ENCODE results near the gene RAB33B. TPM values are rescaled to one million over a fixed set of nuclear protein-coding genes. Genes with fewer than 3 reads are reported as not detected.

Gene RAB33B
- total and polyA plus RNA-seq, 10 of the 15 experiments (the other 5 are each of a cell fraction or from before 2014, with no cell fraction given): 3.2 to 10.7 (median 7.5) TPM

DNA sequence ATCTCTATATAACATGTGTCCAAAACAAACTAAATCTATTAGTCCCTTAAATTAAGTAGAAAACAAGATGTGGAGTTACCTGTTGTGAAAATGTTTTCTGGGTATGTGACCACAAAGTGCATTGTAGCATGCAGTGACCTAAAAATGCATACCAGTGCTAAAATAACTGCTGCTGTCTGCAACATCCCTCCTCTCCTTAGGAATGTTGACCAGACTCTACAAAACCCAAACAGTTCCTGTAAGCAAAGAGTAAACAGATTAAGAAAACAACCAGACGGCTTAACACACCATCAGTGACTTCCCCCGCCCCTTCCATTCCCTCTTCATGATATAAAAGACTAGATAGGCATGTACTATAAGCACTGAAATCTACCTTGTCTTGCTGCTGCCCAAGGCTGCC, 15.8 kb upstream of the RAB33B start:
- H3K27me3 ChIP-seq (replicated peaks in 1 of 2; ENCODE audit: control insufficient read depth in 2 of 2, insufficient read depth in 2 of 2, low read length in 1 of 2): no peaks in the 10 kb centered on the region
- no peak for DNase-seq (ENCODE audit: low read depth, low spot score)
- ChIA-PET RAD21 (ENCODE audit: unreplicated experiment) (interaction anchor here (0.6 kb wide), 1 partner anchor 26 kb away, joined by 3 read pairs; no protein-coding TSS in a partner anchor), SMC1A (ENCODE audit: uncharacterized antibody, unreplicated experiment) (interaction anchor here (1.1 kb wide), 1 partner anchor 18 kb away, joined by 3 read pairs; no protein-coding TSS in a partner anchor), POLR2A (no interaction called here), CTCF (no interaction called here)
- in situ Hi-C loops (cut with MboI): no loop called here
- 77% methylated on average over 2 of the region's 2 CpGs for WGBS (ENCODE audit: insufficient coverage, insufficient replicate concordance, low lambda C conversion rate, missing lambda C conversion rate)
- H2AFZ ChIP-seq (ENCODE audit: control insufficient read depth, low read depth, low read length): no peak overlapping the region
- peaks cover 19% of the 10 kb centered on the region for H3K9me3 ChIP-seq (replicated peaks; ENCODE audit: control insufficient read depth, insufficient read depth, low read length)
- no peak overlapping the region for H3K27ac ChIP-seq (ENCODE audit: control insufficient read depth, insufficient read depth)
- H3K9ac ChIP-seq (ENCODE audit: control insufficient read depth, insufficient read depth, low read length): no peak overlapping the region
- FAIRE-seq: no peak
- no peaks in the 10 kb centered on the region for H3K79me2 ChIP-seq (ENCODE audit: control insufficient read depth, insufficient read depth, low read length)
- no peaks in the 10 kb centered on the region for H3K36me3 ChIP-seq (ENCODE audit: control insufficient read depth in 2 of 2, insufficient read depth in 2 of 2, low read length in 1 of 2)
- H4K20me1 ChIP-seq (ENCODE audit: control insufficient read depth, insufficient read depth): no peaks in the 10 kb centered on the region
- no peaks in the 10 kb centered on the region for H3K4me1 ChIP-seq (ENCODE audit: control insufficient read depth, insufficient read depth, low read length)
- TF ChIP-seq, protein P1, sequence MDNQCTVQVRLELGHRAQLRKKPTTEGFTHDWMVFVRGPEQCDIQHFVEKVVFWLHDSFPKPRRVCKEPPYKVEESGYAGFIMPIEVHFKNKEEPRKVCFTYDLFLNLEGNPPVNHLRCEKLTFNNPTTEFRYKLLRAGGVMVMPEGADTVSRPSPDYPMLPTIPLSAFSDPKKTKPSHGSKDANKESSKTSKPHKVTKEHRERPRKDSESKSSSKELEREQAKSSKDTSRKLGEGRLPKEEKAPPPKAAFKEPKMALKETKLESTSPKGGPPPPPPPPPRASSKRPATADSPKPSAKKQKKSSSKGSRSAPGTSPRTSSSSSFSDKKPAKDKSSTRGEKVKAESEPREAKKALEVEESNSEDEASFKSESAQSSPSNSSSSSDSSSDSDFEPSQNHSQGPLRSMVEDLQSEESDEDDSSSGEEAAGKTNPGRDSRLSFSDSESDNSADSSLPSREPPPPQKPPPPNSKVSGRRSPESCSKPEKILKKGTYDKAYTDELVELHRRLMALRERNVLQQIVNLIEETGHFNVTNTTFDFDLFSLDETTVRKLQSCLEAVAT (IDR thresholded peaks at IDR 0.05): no peak
- TF ChIP-seq POLR2AphosphoS2 (IDR thresholded peaks at IDR 0.05; ENCODE audit: low read depth, low read length) (no peak), EP300 (IDR thresholded peaks at IDR 0.05; ENCODE audit: borderline replicate concordance in 1 of 2, control insufficient read depth in 1 of 2, low read depth in 2 of 2, low read length in 2 of 2) (no peak), CHD2 (IDR thresholded peaks at IDR 0.05; ENCODE audit: borderline replicate concordance, low read depth, low read length) (no peak), RUNX3 (IDR thresholded peaks at IDR 0.05; ENCODE audit: low read length) (peak; percentile 25; the same call in 1 of the 2 replicates), CHD4 (IDR thresholded peaks at IDR 0.05) (no peak), RCOR1 (conservative IDR thresholded peaks at IDR 0.05; ENCODE audit: low read depth, low read length) (no peak), RBBP5 (conservative IDR thresholded peaks at IDR 0.05) (no peak)
- H3K4me2 ChIP-seq (ENCODE audit: control insufficient read depth, insufficient read depth): no peak overlapping the region
- BruUV-seq (replicated peaks): no TSS peak
- ATAC-seq: no peak
- intact Hi-C loops (cut with micrococcal nuclease; ENCODE audit: unreplicated experiment): no loop called here
- H3K4me3 ChIP-seq: no peak overlapping the region

Measured in GM12878 (cell line).